Pancreas (tissue), 10 donors: ENCODE data around the gene TLE5. TPM values are rescaled to one million over a fixed set of nuclear protein-coding genes. Genes with fewer than 3 reads are reported as not detected.

Source experiments
- ATAC-seq, 4 donors: fragments of 200-7000 bp; cut with Tn5 transposase; one replicate each; pipeline versions ENCODE4 v1.8.0 to v1.9.1; 2020; ENCODE audit warnings: mild to moderate bottlenecking in 4 of 4, moderate library complexity in 4 of 4
- DNase-seq, 6 donors: peaks; one replicate each; pipeline ENCODE4 v3.0.0-alpha.2; 2020
- FAIRE-seq: peaks from 2 replicates; lab custom pipeline; 2012; peaks lifted over from hg19 to GRCh38; lab: Jason Lieb, UNC
- H3K27ac ChIP-seq, 4 donors: fragments of 200-600 bp; sonication (generic); 1 replicate in 3 of 4; 2 replicates in 1 of 4; pipeline versions ENCODE4 v1.5.0 to v1.8.0; 2020
- H3K27me3 ChIP-seq, 4 donors: fragments of 200-600 bp; one replicate each; pipeline ENCODE4 v1.8.0; 2021
- H3K36me3 ChIP-seq, 3 donors: fragments of 200-600 bp; sonication (generic) in 1 of 3; one replicate each; pipeline versions ENCODE4 v1.5.0 to v1.8.0; 2020 to 2021
- H3K4me1 ChIP-seq, 3 donors: fragments of 200-600 bp; one replicate each; pipeline ENCODE4 v1.8.0; 2021
- H3K4me3 ChIP-seq, 4 donors: fragments of 200-600 bp; sonication (generic) in 2 of 4; one replicate each; pipeline versions ENCODE4 v1.5.0 to v1.8.0; 2020 to 2021
- H3K9me3 ChIP-seq, 4 donors: fragments of 200-600 bp; one replicate each; pipeline ENCODE4 v1.8.0; 2021
- WGBS, 2 donors: extraction: QIAGEN DNeasy Blood & Tissue Kit; methylation state at CpG; one replicate each; pipeline ENCODE4 v1.1.7; 2013; 5-methylcytosine and 5-hydroxymethylcytosine counted together
- intact Hi-C, 3 donors: fragments of 100-400 bp; cut with DNase I; formaldehyde crosslinking; loops; one replicate each; pipeline versions ENCODE4 v1.11.1 to v1.14.2; 2022
- polyA plus RNA-seq, 2 donors: library from polyadenylated mRNA; stranded (reverse); fragments of 200-250 nt; gene quantifications; one replicate each; pipeline ENCODE4 v1.2.3, GENCODE V29; 2013
- total RNA-seq, 6 donors: library from RNA; stranded (reverse); fragmentation: NEBNext Ultra II Directional in 4 of 6; extraction: Animal tissue kit (Norgen Biotek cat#: 25700) in 4 of 6; gene quantifications; one replicate each; pipeline versions ENCODE4 v1.2.1 to v1.2.4, GENCODE V29; 2021 to 2023
- TF ChIP-seq, protein P1 (sequence below), 4 donors: fragments of 200-600 bp; sonication (generic) in 3 of 4; IDR thresholded peaks; one replicate each; pipeline versions ENCODE4 v1.5.0 to v1.8.0; 2021; ENCODE audit warnings: antibody characterized with exemption in 4 of 4
- donor health status: healthy with polysubstance abuse.
- donor health status: DM: no; HTN: no; CAD: no; lungs with moderate emphysema.
- donor health status: DM: no; HTN: no; CAD: no.
- donor health status: control.
- donor health status: control.
- donor health status: Bipolar disorder and iron deficiency.
- donor health status: DM: yes; HTN: yes; CAD: no.
- donor health status: DM: no; HTN: no; CAD: no.
- donor health status: DM: no; HTN: no; CAD: no.
- donor health status: DM: yes; HTN: yes; CAD: no.

TLE5 gene
- total and polyA plus RNA-seq, 8 donors, result 165 to 573 (median 229) TPM

DNA sequence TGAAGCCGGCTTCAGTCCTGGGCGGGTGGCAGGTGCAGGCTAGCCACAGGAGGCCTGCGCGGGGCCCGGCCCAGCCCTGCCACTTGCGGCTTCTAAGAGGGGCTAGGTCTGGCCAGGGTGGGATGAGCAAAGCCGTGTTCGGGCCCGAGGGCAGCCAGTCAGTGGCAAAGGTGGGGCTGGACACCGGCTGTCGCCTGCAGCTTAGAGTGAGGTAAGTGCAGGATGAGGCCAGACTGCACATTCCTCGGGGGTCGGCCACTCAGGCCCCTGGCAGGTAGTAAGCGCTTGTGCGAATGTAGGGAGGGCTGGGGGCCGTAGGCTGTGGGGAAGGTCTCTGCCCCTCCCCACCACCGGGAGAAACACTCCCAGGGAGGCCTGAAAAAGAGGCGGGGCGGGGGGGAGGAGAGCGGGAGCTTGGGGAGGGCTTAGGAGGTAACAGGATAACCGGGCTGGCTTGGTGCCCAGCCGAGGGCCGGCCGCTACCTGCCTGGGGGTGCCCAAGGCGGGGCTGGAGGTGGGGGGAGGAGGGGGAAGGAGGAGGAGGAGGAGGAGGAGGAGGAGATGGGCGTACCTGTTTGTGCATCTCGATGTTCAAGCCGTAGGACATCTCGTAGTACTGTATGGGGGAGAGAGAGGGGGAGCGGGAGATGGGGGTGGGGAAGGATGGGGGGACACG is 6.4 kb downstream of the TLE5 start:
- Histone ChIP-seq H3K27ac (peak overlapping the region; percentile 38 to 80 (median 59)), H3K4me1 (peaks cover 27 to 51% (median 34%) of the 10 kb centered on the region in 3 donors), H3K4me3 (peak overlapping the region in 1 of 4 donors; percentile 22), H3K36me3 (peaks cover 0 to 16% (median 13%) of the 10 kb centered on the region in 3 donors), H3K27me3 (no peaks in the 10 kb centered on the region), H3K9me3 (no peaks in the 10 kb centered on the region)
- 16 to 26% methylated on average over 24 to 31 of the region's 31 CpGs for WGBS, 2 donors
- intact Hi-C loops, result no loop called here
- DNase-seq, result peak; percentile 86 to 94 (median 90)
- peak; percentile 36 to 68 (median 62) for ATAC-seq
- TF ChIP-seq, protein P1, sequence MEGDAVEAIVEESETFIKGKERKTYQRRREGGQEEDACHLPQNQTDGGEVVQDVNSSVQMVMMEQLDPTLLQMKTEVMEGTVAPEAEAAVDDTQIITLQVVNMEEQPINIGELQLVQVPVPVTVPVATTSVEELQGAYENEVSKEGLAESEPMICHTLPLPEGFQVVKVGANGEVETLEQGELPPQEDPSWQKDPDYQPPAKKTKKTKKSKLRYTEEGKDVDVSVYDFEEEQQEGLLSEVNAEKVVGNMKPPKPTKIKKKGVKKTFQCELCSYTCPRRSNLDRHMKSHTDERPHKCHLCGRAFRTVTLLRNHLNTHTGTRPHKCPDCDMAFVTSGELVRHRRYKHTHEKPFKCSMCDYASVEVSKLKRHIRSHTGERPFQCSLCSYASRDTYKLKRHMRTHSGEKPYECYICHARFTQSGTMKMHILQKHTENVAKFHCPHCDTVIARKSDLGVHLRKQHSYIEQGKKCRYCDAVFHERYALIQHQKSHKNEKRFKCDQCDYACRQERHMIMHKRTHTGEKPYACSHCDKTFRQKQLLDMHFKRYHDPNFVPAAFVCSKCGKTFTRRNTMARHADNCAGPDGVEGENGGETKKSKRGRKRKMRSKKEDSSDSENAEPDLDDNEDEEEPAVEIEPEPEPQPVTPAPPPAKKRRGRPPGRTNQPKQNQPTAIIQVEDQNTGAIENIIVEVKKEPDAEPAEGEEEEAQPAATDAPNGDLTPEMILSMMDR (IDR thresholded peaks at IDR 0.05), result no peak
- no peak for FAIRE-seq

DNA sequence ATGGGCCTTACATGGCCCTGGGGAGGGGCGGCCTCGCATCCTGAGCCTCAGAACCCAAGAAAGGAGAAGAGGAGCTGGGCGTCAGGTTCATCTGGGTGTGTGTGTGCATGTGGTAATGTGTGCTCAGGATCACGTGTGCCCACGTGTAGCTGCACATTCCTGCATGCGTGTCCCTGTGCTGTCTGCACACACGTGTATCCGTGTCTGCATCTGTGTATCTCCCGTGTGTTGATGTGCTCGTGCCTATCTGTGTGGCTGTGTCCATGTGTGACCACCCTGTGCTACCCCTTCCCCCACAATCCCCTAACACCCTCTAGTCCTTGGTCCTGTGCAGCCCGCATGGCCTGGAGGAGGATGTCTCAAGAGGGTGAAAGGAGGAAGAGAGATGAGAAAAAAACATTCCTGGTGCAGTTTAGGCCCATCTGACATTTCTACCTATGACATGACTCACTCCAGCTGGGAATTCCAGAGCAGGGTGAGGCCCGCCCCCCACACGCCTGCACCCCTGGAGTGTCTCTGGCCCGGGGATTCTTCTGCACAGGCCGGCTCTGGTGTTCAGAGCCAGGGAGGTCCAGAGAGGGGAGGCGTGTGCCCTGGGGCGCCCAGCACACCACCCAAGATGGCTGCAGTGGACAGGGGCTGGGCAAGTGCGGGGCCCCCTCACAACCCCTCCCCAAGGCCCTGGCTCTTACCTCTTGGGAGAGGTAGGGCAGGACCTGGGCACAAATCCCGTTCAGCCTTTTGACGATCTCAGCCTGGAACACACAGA is 7.1 kb downstream of the TLE5 start:
- whole genome bisulfite sequencing, 2 donors, result 61 to 67% methylated on average over 20 of the region's 20 CpGs
- H3K4me1 ChIP-seq, result peaks cover 27 to 50% (median 34%) of the 10 kb centered on the region in 3 donors
- H3K4me3 ChIP-seq, result peak overlapping the region in 1 of 4 donors; percentile 22
- ATAC-seq (peak in 2 of 4 donors; percentile 9 to 19), DNase-seq (no peak), FAIRE-seq (no peak)
- peak overlapping the region; percentile 38 to 80 (median 59) for H3K27ac ChIP-seq
- TF ChIP-seq, protein P1 (IDR thresholded peaks at IDR 0.05), result no peak
- intact Hi-C loops, result no loop called here
- peaks cover 0 to 16% (median 13%) of the 10 kb centered on the region in 3 donors for H3K36me3 ChIP-seq
- H3K9me3 ChIP-seq, result no peaks in the 10 kb centered on the region
- no peaks in the 10 kb centered on the region for H3K27me3 ChIP-seq

DNA sequence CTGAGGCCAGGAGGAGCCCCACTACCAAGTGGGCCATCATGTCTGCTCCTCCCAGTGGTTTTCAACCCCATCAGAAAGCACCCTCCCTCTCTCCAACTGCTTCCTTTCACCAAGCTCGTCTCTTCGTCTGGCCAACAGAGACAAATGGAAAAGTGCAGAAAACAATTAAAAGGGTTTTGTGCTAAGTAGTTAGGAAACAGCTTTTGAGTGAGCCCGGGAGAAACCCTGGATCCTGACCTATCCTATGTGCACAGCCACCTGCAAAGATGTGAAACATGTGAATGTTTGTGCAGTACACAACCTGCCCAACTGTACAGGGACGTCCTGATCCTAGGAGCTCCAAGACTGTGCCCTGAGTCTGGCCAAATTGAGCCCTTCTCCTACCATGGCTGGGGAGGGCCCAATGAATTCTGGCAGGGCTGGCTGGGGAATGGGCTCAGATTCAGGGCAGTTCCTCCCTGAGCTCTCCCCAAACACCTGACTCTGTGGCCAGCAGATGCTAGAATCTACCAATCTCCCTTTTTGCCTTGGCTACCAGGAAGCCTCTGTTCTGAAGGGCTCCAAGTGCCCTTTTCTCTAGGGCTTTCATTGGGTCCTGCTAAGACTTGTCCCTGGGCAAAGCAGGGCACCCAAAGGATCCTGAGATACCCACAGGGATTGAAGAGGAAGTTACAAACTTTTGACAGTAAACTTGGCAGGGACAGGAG is 7.9 kb downstream of the TLE5 start:
- FAIRE-seq, result no peak

DNA sequence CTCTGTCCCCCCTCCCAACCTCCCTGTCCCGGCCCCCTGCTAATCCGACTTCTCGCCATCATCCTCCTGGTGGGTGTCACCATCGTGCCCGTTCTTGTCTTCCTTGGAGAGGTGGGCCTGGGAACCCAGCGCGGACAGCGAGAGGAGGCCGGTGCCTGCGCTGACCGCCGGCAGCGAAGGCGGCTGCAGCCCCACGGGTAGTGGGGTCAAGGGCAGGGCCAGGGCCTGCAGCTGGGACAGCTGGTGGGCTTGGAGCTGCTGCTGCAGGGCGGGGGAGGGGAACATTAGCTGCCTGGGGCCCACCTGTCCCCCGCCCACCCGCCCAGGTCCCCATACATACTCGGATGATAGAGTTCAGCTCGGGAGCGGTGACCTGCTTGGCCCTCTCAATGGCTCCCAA is 8.5 kb downstream of the TLE5 start:
- H3K27me3 ChIP-seq, result no peaks in the 10 kb centered on the region
- TF ChIP-seq, protein P1 (IDR thresholded peaks at IDR 0.05), result no peak
- no peak overlapping the region for H3K4me3 ChIP-seq
- DNase-seq (no peak), FAIRE-seq (no peak), ATAC-seq (no peak)
- peaks cover 0 to 13% (median 9%) of the 10 kb centered on the region in 3 donors for H3K36me3 ChIP-seq
- 83 to 88% methylated on average over 20 to 21 of the region's 21 CpGs for whole genome bisulfite sequencing, 2 donors
- peaks cover 27 to 37% (median 33%) of the 10 kb centered on the region in 3 donors for H3K4me1 ChIP-seq
- no peak overlapping the region for H3K27ac ChIP-seq
- H3K9me3 ChIP-seq, result no peaks in the 10 kb centered on the region
- intact Hi-C loops, result no loop called here

More for the DNA sequence above, 7.9 kb downstream of the TLE5 start:
- Histone ChIP-seq H3K9me3 (no peaks in the 10 kb centered on the region), H3K4me3 (no peak overlapping the region), H3K4me1 (peaks cover 27 to 43% (median 34%) of the 10 kb centered on the region in 3 donors), H3K36me3 (peaks cover 0 to 13% (median 10%) of the 10 kb centered on the region in 3 donors), H3K27ac (peak overlapping the region in 2 of 4 donors; percentile 12 to 80), H3K27me3 (no peaks in the 10 kb centered on the region)
- TF ChIP-seq, protein P1 (IDR thresholded peaks at IDR 0.05), result no peak
- WGBS, 2 donors, result 63 to 73% methylated on average over 4 of the region's 4 CpGs
- no peak for ATAC-seq
- intact Hi-C loops, result no loop called here
- no peak for DNase-seq
